Raji (cell line): ENCODE data around the gene MAP1S.

ENCODE experiments used
- POLR2A ChIP-seq: IDR thresholded peaks from 2 replicates; pipeline ENCODE4 v1.6.1; 2011; ENCODE audit warnings: low read depth, low read length, control low read depth; ENCODE audit not compliant: insufficient read depth

The MAP1S gene

DNA sequence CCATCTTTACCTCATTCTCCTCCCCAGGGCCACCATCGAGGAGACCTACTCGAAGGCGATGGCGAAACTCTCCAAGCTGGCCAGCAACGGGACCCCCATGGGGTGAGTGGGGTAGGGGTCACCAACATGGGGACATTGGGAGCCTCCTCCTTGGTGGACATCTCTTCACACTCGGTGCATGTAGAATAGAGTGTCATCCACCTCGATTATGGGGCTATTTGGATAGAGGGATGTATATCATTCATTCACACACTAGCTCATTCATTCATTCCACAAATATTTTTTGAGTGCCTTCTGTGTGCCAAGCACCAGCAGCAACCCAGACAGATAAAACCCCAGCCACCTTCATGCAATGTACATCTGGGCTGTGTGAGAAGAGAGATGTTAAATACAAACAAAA lies 45.1 kb downstream of the MAP1S start:
- TF ChIP-seq POLR2A: no peak

DNA sequence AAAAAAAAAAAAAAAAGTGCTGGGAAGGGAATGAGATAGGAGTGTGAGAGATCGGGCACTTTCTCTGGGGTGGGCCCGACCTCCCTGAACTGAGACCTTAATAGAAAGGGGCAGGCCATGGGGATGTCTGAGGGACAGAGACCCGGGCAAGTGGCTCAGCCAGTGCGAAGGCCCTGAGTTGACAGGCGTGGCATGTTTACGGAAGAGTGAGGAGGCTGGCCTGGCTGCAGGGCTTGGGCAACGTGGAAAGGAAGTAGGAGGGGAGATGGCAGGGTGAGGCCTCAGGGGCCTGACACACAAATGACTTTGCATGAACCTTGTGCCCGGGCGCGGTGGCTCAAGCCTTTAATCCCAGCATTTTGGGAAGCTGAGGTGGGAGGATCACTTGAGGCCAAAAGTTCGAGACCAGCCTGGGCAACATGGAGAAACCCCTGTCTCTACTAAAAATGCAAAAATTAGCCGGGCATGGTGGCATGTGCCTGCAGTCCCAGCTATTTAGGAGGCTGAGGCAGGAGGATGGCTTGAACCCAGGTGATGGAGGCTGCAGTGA lies 45.9 kb downstream of the MAP1S start:
- no peak for TF ChIP-seq POLR2A

DNA sequence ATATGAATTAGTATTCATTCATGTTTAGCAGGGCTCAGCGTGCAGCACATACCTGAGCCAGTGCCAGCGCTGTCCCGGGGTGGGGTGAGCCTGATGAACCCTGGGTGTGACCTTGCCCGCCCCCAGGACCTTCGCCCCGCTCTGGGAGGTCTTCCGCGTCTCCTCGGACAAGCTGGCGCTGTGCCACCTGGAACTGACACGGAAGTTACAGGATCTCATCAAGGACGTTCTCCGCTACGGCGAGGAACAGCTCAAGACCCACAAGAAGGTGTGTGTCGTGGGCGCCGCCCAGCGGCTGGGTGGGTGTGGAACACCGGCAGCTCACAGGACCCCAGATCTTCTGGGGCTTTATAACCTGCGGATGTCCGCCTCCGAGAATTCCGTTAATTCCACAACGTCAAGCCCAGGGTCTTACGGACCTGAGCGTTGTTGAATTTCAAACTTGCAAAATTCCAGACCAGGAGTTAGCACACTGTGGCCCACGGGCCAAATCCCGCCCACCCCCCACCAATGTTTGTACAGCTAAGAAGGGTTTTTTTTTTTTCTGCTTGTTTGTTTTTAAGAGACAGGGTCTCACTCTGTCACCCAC lies 47.4 kb downstream of the MAP1S start:
- TF ChIP-seq POLR2A: no peak

DNA sequence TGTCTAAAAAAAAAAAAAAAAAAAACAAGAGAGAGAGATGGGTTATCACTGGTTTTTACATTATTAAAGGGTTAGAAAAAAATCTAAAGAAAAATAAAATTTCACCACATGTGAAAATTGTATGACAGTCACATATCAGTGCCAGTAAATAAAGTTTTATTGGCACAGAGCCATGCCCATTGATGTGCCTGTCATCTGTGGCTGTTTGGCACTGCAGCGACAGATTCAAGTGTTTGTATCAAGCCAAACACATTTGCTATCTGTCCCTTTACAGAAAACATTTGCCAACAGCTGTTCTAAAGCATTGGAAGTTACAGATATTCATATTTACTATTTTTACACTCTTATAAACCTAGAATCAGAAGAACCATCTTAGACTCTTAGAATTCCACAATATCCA lies 48.3 kb downstream of the MAP1S start:
- TF ChIP-seq POLR2A: no peak

DNA sequence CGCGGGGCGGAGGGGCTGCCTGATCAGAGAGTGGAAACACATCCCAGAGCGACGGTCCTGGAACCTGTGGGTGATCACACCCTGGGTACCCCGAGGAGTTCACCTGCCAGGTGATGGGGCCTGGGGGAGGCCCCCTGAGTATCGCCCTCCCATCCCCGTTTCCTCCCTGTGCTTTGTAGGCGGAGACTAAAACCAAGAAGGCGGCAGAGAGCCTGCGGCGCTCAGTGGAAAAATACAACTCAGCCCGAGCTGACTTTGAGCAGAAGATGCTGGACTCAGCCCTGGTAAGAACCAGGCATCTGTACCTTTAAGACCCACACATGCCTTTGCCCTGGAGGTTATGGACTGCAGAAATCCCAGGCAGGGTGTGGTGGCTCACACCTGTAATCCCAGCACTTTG lies 51.3 kb downstream of the MAP1S start:
- TF ChIP-seq POLR2A: no peak

DNA sequence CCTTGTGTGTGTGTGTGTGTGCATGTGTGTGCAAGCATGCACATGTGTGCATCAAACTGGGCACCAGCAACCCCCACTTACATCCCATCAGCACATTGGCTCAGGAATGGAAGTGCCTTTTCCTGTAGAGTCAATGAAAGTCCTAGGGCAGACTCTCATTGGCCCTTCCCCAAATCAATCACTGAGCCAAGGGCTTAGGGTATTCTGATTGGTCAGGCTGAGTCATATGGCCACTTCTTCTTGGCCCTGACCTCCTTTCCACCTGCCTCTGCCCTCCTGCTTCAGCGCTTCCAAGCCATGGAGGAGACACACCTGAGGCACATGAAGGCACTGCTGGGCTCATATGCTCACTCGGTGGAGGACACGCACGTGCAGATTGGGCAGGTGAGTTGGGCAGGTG lies 52.9 kb downstream of the MAP1S start:
- no peak for TF ChIP-seq POLR2A

DNA sequence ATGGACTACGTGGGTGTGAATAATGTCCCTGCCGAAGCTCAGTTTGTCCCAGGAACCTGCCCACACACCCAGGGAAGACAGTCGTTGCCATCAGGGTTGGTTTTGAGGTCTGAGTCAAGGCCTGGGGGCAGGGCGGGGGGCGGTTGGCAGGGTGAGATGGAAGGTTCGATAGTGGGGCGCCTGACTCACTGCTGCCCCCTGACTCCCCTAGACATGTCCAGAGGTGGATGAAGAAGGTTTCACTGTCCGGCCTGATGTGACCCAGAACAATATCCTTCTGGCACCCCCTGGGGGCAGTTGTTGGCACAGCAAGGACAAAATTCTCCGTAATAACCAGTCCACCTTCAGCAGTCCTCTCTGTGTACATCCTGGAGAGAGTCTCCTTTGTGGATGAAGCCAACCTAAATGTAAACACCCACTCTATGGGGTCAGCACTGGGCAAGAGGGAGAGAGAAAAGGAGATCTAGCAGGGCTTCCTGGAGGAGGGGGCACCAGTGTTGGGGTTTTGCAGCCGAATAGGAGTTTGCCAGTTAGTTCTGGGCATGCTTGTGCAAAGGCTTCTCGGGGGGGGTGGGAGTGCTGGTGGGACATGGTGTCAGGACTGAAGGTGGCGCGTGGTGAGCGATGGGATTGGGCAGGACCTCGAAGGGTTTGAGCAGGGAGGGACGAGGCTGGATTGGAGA lies 56.1 kb downstream of the MAP1S start:
- no peak for TF ChIP-seq POLR2A

DNA sequence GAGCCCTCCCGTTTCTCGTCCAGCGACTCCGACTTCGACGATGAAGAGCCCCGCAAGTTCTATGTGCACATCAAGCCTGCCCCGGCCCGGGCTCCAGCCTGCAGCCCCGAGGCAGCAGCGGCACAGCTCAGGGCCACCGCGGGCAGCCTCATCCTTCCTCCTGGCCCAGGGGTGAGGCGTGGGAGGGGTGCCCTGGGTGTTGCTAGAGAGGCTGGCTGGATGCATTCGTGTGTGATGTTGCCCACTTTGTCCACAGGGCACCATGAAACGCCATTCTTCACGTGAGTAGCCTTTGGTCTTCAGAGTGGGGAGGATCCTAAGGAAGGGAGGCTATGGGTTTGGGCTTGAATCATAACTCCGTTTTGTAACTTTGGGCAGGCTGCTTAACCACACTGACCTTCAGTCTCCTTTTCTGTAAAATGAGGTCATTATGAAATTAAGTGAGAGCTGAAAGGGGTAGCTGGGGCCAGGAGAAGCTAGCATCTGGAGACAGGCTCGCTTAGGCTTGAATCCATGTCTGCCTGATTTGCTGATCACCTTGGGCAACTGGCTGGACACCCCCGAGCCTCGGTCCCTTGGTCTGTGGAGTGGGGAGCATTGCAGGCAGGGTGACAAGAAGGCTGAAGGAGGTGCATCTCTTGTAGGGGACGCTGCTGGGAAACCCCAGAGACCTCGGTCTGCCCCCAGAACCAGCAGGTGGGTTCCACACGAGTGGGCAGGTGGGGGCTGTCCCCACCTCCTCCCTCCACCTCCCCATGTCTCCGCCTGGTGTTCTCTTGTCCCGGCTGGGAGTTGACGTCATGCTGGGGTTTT lies 56.9 kb downstream of the MAP1S start:
- TF ChIP-seq POLR2A: no peak

DNA sequence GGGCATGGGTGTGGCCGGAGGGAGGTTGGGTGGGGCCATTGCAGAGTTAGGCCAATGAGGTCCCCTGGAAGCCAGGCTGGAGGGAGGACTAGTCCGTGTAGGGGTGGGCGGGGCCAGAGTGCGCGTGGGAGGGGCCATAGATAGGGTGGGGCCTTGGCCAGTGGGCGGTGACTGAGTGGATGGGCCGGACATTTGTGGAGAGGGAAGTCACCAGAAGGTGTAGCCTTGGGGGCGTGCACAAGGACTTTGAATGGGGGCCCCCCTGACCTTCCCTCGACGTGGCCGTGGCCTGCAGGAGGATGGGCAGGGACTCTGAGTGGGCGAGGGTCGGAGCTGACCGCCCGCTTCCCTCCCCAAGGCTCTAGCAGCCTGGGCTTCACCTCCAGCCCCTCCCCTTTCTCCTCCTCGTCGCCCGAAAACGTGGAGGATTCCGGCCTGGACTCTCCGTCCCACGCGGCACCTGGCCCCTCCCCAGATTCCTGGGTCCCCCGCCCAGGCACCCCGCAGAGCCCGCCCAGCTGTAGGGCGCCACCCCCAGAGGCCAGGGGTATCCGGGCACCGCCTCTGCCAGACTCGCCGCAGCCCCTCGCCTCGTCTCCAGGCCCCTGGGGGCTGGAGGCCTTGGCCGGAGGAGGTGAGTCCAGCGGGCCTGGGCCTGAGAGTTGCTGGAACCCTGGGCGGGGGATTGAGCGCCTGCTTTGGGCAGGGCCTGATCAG lies 59.1 kb downstream of the MAP1S start:
- no peak for TF ChIP-seq POLR2A

DNA sequence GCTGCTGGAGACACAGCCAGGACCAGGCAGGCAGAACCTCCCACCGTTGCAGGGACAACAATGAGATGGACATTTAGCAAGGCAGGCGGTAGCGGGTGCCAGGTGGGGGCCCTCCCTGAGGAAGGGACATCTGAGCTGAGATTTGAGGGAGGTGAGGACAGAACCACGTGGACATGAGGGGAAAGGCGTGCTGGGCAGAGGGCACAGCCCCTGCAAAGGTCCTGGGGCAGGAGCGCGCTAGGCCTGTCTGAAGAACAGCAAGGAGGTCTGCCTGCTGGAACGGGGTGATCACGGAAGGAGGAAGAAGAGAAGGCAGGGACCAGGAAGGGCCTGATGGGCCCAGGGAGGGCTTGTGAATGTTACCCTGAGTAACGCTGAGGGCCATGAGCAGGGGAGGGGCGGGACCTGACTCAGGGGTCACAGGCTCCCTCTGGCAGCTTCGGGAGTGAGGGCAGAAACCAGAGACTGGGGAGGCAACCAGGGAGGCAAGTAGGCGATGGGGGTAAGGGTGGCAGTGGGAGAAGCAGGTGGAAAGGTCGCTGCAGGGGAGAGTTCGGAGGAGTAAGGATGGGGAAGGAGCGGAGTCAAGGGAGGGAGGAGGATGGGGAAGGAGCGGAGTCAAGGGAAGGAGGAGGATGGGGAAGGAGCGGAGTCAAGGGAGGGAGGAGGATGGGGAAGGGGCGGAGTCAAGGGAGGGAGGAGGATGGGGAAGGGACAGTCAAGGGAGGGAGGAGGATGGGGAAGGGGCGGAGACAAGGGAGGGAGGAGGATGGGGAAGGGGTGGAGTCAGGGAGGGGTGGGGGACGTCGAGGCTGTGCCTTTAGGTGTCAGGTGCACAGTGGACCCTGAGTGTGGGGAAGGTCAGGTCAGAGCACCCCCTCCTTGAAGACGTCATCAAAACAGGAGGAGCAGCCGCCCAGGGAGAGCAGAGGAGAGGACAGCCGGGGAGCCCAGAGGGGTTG lies 60.0 kb downstream of the MAP1S start:
- TF ChIP-seq POLR2A: no peak

DNA sequence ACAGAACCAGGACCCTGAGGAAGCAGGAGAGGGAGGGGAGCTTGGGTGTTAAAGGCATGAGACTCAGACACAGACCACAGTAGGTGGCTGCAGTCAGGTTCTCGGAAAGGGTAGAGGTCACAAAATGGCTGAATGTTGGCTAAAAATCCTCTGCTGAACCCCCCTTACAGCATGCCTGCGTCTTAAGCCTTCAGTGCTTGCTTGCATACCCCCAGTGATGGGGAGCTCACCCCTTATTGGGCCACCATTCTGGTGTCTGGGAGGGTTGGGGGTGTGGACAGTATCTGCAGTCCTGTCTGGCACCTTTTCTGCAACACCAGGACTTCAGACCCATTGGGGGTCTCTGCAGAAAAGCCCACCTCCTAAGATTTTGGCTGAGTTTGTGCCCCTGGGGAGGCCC lies 61.5 kb downstream of the MAP1S start:
- TF ChIP-seq POLR2A: no peak
